Measurements from ENCODE around the gene SLC14A1.

DNA sequence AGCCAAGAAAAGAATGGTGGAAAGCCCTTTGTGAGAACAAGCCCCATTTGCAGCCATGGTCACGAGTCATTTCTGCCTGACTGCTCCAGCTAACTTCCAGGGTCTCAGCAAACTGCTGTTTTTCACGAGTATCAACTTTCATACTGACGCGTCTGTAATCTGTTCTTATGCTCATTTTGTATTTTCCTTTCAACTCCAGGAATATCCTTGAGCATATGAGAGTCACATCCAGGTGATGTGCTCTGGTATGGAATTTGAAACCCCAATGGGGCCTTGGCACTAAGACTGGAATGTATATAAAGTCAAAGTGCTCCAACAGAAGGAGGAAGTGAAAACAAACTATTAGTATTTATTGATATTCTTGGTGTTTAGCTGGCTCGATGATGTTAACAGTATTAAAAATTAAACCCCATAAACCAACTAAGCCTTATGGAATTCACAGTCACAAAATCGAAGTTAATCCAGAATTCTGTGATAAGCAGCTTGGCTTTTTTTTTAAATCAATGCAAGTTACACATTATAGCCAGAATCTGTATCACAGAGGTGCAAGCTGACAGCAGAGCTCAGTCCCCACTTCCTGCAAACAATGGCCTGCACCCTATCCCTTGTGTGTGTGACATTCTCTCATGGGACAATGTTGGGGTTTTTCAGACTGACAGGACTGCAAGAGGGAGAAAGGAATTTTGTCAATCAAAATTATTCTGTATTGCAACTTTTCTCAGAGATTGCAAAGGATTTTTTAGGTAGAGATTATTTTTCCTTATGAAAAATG is 26.1 kb downstream of the SLC14A1 start:
- no peak for TF ChIP-seq CTCF (IDR thresholded peaks at IDR 0.05 in 4 of 5, conservative IDR thresholded peaks at IDR 0.05 in 1 of 5)
- no peak for TF ChIP-seq POLR2A (IDR thresholded peaks at IDR 0.05)
